Uterus (tissue), 2 donors: ENCODE data around the gene PRRT4.

Experiments used
- POLR2A ChIP-seq, 2 donors: fragments of 450-650 bp; IDR thresholded peaks; one replicate each; pipeline ENCODE4 v1.6.1; 2016; ENCODE audit warnings: antibody characterized with exemption in 2 of 2, mild to moderate bottlenecking in 1 of 2, moderate library complexity in 1 of 2
- TF ChIP-seq, protein P1 (sequence below), 4 experiments: fragments of 200-600 bp in 2 of 4; fragments of 450-650 bp in 2 of 4; sonication (generic) in 2 of 4; IDR thresholded peaks; one replicate each; pipeline ENCODE4 v1.5.1; 2016 to 2019; ENCODE audit warnings: antibody characterized with exemption in 4 of 4, mild to moderate bottlenecking in 2 of 4, moderate library complexity in 1 of 4

DNA sequence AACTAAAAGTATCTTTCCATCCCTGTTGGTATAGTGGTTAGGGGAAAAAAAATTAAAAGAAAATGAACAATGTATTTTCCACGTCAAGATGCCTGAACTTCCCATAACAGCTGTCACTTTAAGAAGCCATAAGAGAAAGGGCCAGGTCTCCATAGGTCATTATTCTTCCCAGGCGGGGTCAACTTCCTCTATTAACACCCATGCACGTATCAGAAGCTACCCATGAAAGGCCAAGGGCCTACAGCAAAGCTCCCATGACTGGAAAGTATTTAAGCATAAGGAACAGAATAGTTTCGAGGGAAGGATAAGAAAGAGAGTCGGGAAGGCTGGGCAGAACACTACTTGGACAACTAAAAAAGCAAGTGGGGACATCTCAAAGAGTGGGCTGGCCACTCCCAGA is 57.8 kb downstream of the PRRT4 start:
- TF ChIP-seq, protein P1, sequence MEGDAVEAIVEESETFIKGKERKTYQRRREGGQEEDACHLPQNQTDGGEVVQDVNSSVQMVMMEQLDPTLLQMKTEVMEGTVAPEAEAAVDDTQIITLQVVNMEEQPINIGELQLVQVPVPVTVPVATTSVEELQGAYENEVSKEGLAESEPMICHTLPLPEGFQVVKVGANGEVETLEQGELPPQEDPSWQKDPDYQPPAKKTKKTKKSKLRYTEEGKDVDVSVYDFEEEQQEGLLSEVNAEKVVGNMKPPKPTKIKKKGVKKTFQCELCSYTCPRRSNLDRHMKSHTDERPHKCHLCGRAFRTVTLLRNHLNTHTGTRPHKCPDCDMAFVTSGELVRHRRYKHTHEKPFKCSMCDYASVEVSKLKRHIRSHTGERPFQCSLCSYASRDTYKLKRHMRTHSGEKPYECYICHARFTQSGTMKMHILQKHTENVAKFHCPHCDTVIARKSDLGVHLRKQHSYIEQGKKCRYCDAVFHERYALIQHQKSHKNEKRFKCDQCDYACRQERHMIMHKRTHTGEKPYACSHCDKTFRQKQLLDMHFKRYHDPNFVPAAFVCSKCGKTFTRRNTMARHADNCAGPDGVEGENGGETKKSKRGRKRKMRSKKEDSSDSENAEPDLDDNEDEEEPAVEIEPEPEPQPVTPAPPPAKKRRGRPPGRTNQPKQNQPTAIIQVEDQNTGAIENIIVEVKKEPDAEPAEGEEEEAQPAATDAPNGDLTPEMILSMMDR (IDR thresholded peaks at IDR 0.05) = no peak
- no peak for TF ChIP-seq POLR2A (IDR thresholded peaks at IDR 0.05)
